HCT116 (cell line): Measurements from ENCODE around the gene FAM124B. TPM values are rescaled to one million over a fixed set of nuclear protein-coding genes. Genes with fewer than 3 reads are reported as not detected.

Experiments used
- ATAC-seq: fragments of 200-7000 bp; cut with Tn5 transposase; 2 replicates; pipeline ENCODE4 v1.9.1; 2020; ENCODE audit warnings: mild to moderate bottlenecking, moderate library complexity
- BruUV-seq: library from RNA; stranded (reverse); fragments of 400-500 nt; replicated peaks from 2 replicates; lab custom pipeline; 2021; lab: Mats Ljungman, UMichigan
- CTCF ChIA-PET: fragments of 300-600 bp; sonication (Branson Sonifier 250); formaldehyde crosslinking; loops from one replicate; lab custom pipeline; 2021; ENCODE audit warnings: antibody characterized with exemption; lab: Charles Lee
- POLR2A ChIA-PET: fragments of 300-600, 350-600 bp; sonication (Branson Sonifier 250); formaldehyde crosslinking; loops from one replicate; lab custom pipeline; 2021; ENCODE audit warnings: antibody characterized with exemption; lab: Charles Lee
- RAD21 ChIA-PET, 2 experiments: fragments of 300-600 bp; sonication (Branson Sonifier 250); formaldehyde crosslinking; loops; one replicate each; lab custom pipeline; 2023; ENCODE audit warnings: low total read pairs in 2 of 2; ENCODE audit not compliant: uncharacterized antibody in 2 of 2, unreplicated experiment in 2 of 2, low non-redundant PET in 1 of 2; lab: Charles Lee
- DNase-seq: peaks from one replicate; pipeline ENCODE4 v3.0.0-alpha.2; 2010; ENCODE audit warnings: low read depth, low spot score
- H2AFZ ChIP-seq: fragments of 200-600 bp; shearing (Covaris generic), sonication (generic); 2 replicates; pipeline ENCODE4 v1.6.1; 2017; ENCODE audit warnings: low read depth, mixed run types, mixed read lengths, antibody characterized with exemption, low read length; ENCODE audit not compliant: poor library complexity, severe bottlenecking
- H3K27ac ChIP-seq: 2 replicates; pipeline ENCODE4 v1.5.1; 2012; ENCODE audit warnings: low read depth, low read length
- H3K27me3 ChIP-seq: fragments of 200-600 bp; sonication (generic); 2 replicates; pipeline ENCODE4 v1.6.1; 2016; ENCODE audit warnings: mixed run types, low read length, mixed read lengths; ENCODE audit not compliant: insufficient read depth
- H3K36me3 ChIP-seq, 2 experiments: fragments of 200-500 bp in 1 of 2; fragments of 200-600 bp in 1 of 2; sonication (Bioruptor generic) in 1 of 2; sonication (generic) in 1 of 2; 2 replicates each; pipeline versions ENCODE4 v1.5.1 to v1.6.1; 2014 to 2016; ENCODE audit warnings: low read length in 2 of 2, inconsistent platforms in 1 of 2, mixed read lengths in 1 of 2, mixed run types in 1 of 2; ENCODE audit not compliant: insufficient read depth in 2 of 2, control insufficient read depth in 1 of 2
- H3K4me1 ChIP-seq, 2 experiments: fragments of 200-600 bp in 1 of 2; sonication (generic) in 1 of 2; 2 replicates each; pipeline versions ENCODE4 v1.5.1 to v1.6.1; 2012 to 2017; ENCODE audit warnings: low read length in 2 of 2, inconsistent platforms in 1 of 2, mild to moderate bottlenecking in 1 of 2, mixed read lengths in 1 of 2, mixed run types in 1 of 2, moderate library complexity in 1 of 2; ENCODE audit not compliant: insufficient read depth in 2 of 2, control insufficient read depth in 1 of 2
- H3K4me2 ChIP-seq: fragments of 200-600 bp; sonication (generic); 2 replicates; pipeline ENCODE4 v1.6.1; 2017; ENCODE audit warnings: mixed run types, low read length, mixed read lengths
- H3K4me3 ChIP-seq, 2 experiments: fragments of 200-600 bp in 1 of 2; sonication (generic) in 1 of 2; replicated peaks in 1 of 2; 2 replicates each; pipeline ENCODE4 v1.5.1; 2011 to 2016; ENCODE audit warnings: low read length in 2 of 2, control low read depth in 1 of 2, low read depth in 1 of 2, mild to moderate bottlenecking in 1 of 2, mixed read lengths in 1 of 2, mixed run types in 1 of 2
- H3K79me2 ChIP-seq: fragments of 200-600 bp; sonication (generic); 2 replicates; pipeline ENCODE4 v1.6.1; 2017; ENCODE audit warnings: mild to moderate bottlenecking, mixed run types, low read length, moderate library complexity, mixed read lengths; ENCODE audit not compliant: insufficient read depth
- H3K9ac ChIP-seq: fragments of 200-600 bp; sonication (generic); 2 replicates; pipeline ENCODE4 v1.6.1; 2016; ENCODE audit warnings: low read length, mixed read lengths
- H3K9me2 ChIP-seq: fragments of 200-600 bp; sonication (generic), shearing (Covaris generic); 2 replicates; pipeline ENCODE4 v1.6.1; 2017; ENCODE audit warnings: mixed run types, mild to moderate bottlenecking, moderate library complexity; ENCODE audit not compliant: insufficient read depth
- H3K9me3 ChIP-seq, 2 experiments: fragments of 200-500 bp in 1 of 2; fragments of 200-600 bp in 1 of 2; sonication (Bioruptor generic) in 1 of 2; sonication (generic) in 1 of 2; 2 replicates each; pipeline ENCODE4 v1.6.1; 2014 to 2017; ENCODE audit warnings: low read length in 2 of 2, mixed read lengths in 2 of 2, inconsistent platforms in 1 of 2, low read depth in 1 of 2, mild to moderate bottlenecking in 1 of 2, mixed run types in 1 of 2, moderate library complexity in 1 of 2; ENCODE audit not compliant: control insufficient read depth in 1 of 2, insufficient read depth in 1 of 2
- H4K20me1 ChIP-seq: fragments of 200-600 bp; sonication (generic), shearing (Covaris generic); 2 replicates; pipeline ENCODE4 v1.6.1; 2017; ENCODE audit warnings: mixed run types, mild to moderate bottlenecking, moderate library complexity; ENCODE audit not compliant: insufficient read depth
- CEBPB ChIP-seq: IDR thresholded peaks from 2 replicates; pipeline ENCODE4 v1.6.1; 2012; ENCODE audit warnings: low read depth
- CTCF ChIP-seq, 3 experiments: fragments of 200-600 bp in 1 of 3; sonication (generic) in 1 of 3; IDR thresholded peaks in 2 of 3; conservative IDR thresholded peaks in 1 of 3; 2 replicates each; pipeline ENCODE4 v1.5.1; 2012 to 2017; ENCODE audit warnings: low read depth in 2 of 3, low read length in 2 of 3, antibody characterized with exemption in 1 of 3, borderline replicate concordance in 1 of 3, control low read depth in 1 of 3, mild to moderate bottlenecking in 1 of 3, mixed read lengths in 1 of 3, mixed run types in 1 of 3, moderate library complexity in 1 of 3; ENCODE audit not compliant: insufficient read depth in 1 of 3
- EGR1 ChIP-seq: IDR thresholded peaks from 2 replicates; pipeline ENCODE4 v1.6.1; 2012; ENCODE audit warnings: low read depth
- EZH2 ChIP-seq: fragments of 200-600 bp; sonication (generic); IDR thresholded peaks from 2 replicates; pipeline ENCODE4 v1.6.1; 2017; ENCODE audit warnings: antibody characterized with exemption, mixed run types
- EZH2phosphoT487 ChIP-seq: fragments of 200-600 bp; IDR thresholded peaks from 2 replicates; pipeline ENCODE4 v1.6.1; 2018; ENCODE audit warnings: antibody characterized with exemption, borderline replicate concordance
- POLR2AphosphoS5 ChIP-seq: IDR thresholded peaks from 2 replicates; pipeline ENCODE4 v1.6.1; 2011; ENCODE audit warnings: mild to moderate bottlenecking, low read depth, low read length, moderate library complexity
- SIN3A ChIP-seq: IDR thresholded peaks from 2 replicates; pipeline ENCODE4 v1.6.1; 2012; ENCODE audit warnings: low read depth
- ZBTB33 ChIP-seq: IDR thresholded peaks from 2 replicates; pipeline ENCODE4 v1.6.1; 2011; ENCODE audit warnings: mild to moderate bottlenecking, low read length, moderate library complexity; ENCODE audit not compliant: insufficient replicate concordance; ENCODE audit errors: extremely low read depth
- intact Hi-C: fragments of 100-400 bp; cut with micrococcal nuclease; formaldehyde crosslinking; loops from 2 replicates; pipeline ENCODE4 v1.10.0; 2022
- total RNA-seq: library from RNA; stranded (reverse); gene quantifications from one replicate; pipeline ENCODE4 v1.2.1, GENCODE V29; 2021; ENCODE audit not compliant: unreplicated experiment

Gene FAM124B
- total RNA-seq, 1 experiment from 2014 or later: not detected

- CTCF ChIA-PET: interaction anchor here (0.7 kb wide), 1 partner anchor 9 kb away, joined by 3 read pairs; no protein-coding TSS in a partner anchor
- Histone ChIP-seq H3K27me3 (no peaks in the 10 kb centered on the region), H3K27ac (no peak overlapping the region), H3K9me3 (no peaks in the 10 kb centered on the region), H3K4me1 (peaks cover 0 to 9% of the 10 kb centered on the region in 2 experiments; a peak in 2 of 4 replicates), H3K9ac (no peak overlapping the region), H3K36me3 (no peaks in the 10 kb centered on the region), H3K9me2 (no peaks in the 10 kb centered on the region), H3K4me2 (no peak overlapping the region), H3K4me3 (no peak overlapping the region), H4K20me1 (no peaks in the 10 kb centered on the region), H2AFZ (no peak overlapping the region), H3K79me2 (no peaks in the 10 kb centered on the region)
- no peak for DNase-seq
- POLR2A ChIA-PET: no interaction called here
- no TSS peak for BruUV-seq
- intact Hi-C loops: no loop called here
- TF ChIP-seq ZBTB33 (no peak), SIN3A (no peak), EGR1 (no peak), CEBPB (no peak), EZH2 (no peak), EZH2phosphoT487 (no peak), POLR2AphosphoS5 (no peak), CTCF (IDR thresholded peaks at IDR 0.05 in 2 of 3, conservative IDR thresholded peaks at IDR 0.05 in 1 of 3; ENCODE audit: borderline replicate concordance in 1 of 3, insufficient read depth in 1 of 3, low read depth in 2 of 3, low read length in 2 of 3) (no peak)
- RAD21 ChIA-PET: no interaction called here
- ATAC-seq: no peak
Observed at GRCh38 chr2:224417947-224418346, 16.0 kb upstream of the FAM124B start.
